D721Med (cell line): ENCODE results near the gene SIK3.

Experiments
- DNase-seq: peaks from one replicate; pipeline ENCODE4 v3.0.0; 2011; ENCODE audit warnings: low spot score; ENCODE audit not compliant: insufficient read length
- FAIRE-seq: peaks from 2 replicates; lab custom pipeline; 2011; peaks lifted over from hg19 to GRCh38; lab: Jason Lieb, UNC
- CTCF ChIP-seq: IDR thresholded peaks from 2 replicates; pipeline ENCODE4 v1.5.1; 2012; ENCODE audit warnings: mild to moderate bottlenecking, control low read depth; ENCODE audit not compliant: insufficient read depth; ENCODE audit errors: missing control alignments

The SIK3 gene

GRCh38 chr11:117023178-117023577 is 75.0 kb downstream of the SIK3 start:
- TF ChIP-seq CTCF = no peak
- no peak for DNase-seq
- no peak for FAIRE-seq

DNA sequence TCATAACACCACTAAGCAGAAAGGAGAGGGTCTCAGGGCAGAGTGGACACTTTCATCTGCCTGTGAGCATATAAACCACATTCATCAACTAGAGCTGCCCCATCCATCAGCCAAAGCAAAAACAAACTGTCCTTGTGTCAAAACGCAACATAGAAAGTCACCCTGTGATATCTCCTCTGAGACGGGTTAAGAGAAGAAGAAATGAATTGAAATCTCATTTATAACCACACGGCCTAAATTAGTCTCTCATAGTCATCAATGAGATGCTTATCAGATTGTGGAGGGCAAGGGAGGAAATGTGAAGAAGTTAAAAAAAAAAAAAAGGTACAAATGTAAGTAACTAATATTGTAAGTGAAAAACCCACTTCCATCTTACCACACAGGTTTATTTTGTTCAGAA is 75.7 kb downstream of the SIK3 start:
- no peak for FAIRE-seq
- TF ChIP-seq CTCF = no peak
- DNase-seq = no peak

DNA sequence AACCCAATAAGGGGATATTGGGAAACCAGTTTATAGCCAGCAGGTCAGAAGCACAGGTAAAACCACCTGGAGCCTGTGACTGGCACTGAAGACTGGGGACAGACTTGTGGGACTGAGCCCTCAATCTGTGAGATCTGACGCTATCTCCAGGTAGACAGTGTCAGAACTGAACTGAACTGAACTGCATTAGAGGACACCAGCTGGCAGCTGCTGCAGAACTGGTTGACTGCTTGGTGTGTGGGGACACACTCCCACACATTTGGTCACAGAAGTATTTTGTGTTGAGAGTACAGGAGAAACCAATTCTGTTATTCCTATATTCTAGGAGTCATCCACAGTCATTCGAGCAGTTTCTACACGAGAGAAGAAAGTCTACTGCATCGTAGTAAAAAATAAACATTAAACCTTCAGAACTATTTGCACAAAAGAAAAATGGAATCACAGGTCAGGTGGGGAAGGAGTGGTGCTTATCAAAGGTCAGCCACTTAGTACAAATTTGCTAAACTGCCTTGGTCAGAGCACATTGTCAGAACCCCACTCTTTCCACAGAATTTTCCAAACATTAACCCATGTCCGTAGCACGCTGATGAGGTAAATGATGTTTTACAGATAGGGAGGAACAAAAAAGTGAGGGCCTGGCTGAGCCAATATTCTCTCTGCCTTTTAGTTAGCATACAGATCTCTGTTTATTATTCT is 77.2 kb downstream of the SIK3 start:
- FAIRE-seq (no peak), DNase-seq (no peak)
- no peak for TF ChIP-seq CTCF

GRCh38 chr11:117020287-117020686 is 77.9 kb downstream of the SIK3 start:
- DNase-seq = no peak
- TF ChIP-seq CTCF = no peak
- no peak for FAIRE-seq

DNA sequence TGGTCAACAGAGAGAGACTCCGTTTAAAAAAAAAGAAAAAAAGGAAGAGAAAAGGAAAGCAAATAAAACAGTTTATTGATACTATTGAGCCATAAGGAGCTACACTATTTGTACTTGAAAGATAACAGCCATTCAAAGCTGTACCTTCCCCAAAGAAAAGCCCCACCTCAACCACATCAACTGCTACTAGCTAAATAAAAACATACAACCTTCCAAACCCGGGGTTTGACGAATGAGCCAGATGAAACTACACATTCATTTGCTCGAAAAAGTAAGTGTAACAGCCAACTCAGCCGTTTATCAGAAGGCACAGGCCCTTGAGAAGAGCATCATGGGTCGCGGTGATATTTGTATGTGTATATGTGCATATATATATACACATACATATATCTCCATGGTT is 78.4 kb downstream of the SIK3 start:
- FAIRE-seq = no peak
- no peak for TF ChIP-seq CTCF
- no peak for DNase-seq

GRCh38 chr11:117017456-117017855 is 80.8 kb downstream of the SIK3 start:
- no peak for TF ChIP-seq CTCF
- DNase-seq (no peak), FAIRE-seq (no peak)

DNA sequence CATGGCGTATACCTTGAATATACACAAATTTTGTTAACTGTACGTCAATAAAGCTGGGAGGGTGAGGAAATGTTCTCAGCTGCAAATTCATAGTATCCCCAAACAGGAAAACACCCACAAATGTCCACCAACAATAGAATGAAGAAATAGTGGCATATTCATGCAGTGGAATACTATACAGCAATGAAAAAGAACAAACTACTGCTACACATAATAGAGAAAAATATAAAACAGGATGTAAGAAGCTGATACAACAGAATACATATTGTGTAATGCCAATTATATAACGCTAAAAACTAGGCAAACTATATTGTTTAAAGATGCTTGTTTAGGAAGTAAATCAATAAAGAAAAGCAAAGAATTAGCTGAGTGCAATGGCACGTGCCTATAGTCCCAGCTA is 81.5 kb downstream of the SIK3 start:
- no peak for TF ChIP-seq CTCF
- FAIRE-seq = no peak
- no peak for DNase-seq
